AG04450 (cell line): ENCODE measurements around the gene TRIM44. TPM values are rescaled to one million over a fixed set of nuclear protein-coding genes. Genes with fewer than 3 reads are reported as not detected.

Experiments
- CTCF ChIA-PET: fragments of 300-600, 350-600 bp; formaldehyde crosslinking; extraction: SDS; loops from one replicate; lab custom pipeline; 2022; ENCODE audit warnings: antibody characterized with exemption, inconsistent platforms; lab: Charles Lee
- POLR2A ChIA-PET: fragments of 350-600 bp; formaldehyde crosslinking; extraction: SDS; loops from one replicate; lab custom pipeline; 2021; ENCODE audit warnings: antibody characterized with exemption, inconsistent platforms; lab: Yijun Ruan, JAX
- DNase-seq: peaks from one replicate; pipeline ENCODE4 v3.0.0-alpha.2; 2011; ENCODE audit warnings: low read depth, low spot score
- H3K27ac ChIP-seq: one replicate; pipeline ENCODE4 v1.5.1; 2012; ENCODE audit warnings: low read depth, low read length, control low read depth
- H3K27me3 ChIP-seq: one replicate; pipeline ENCODE4 v1.6.0; 2012; ENCODE audit warnings: low read length; ENCODE audit not compliant: control insufficient read depth, insufficient read depth
- H3K4me3 ChIP-seq: 2 replicates; pipeline ENCODE4 v1.5.1; 2011; ENCODE audit warnings: mild to moderate bottlenecking, low read depth, low read length, control low read depth
- H3K9me3 ChIP-seq: 2 replicates; pipeline ENCODE4 v1.5.1; 2012; ENCODE audit warnings: low read length; ENCODE audit not compliant: control insufficient read depth, insufficient read depth
- CTCF ChIP-seq: IDR thresholded peaks from 2 replicates; pipeline ENCODE4 v1.5.1; 2011; ENCODE audit warnings: low read depth, low read length, control low read depth, inconsistent platforms
- polyA plus RNA-seq: library from polyadenylated mRNA; depleted of rRNA; stranded (reverse); fragments of >200 nt; gene quantifications from 2 replicates; pipeline ENCODE4 v1.2.3, GENCODE V29; 2011

The TRIM44 gene
- polyA plus RNA-seq, 1 experiment = 70.7 TPM

DNA sequence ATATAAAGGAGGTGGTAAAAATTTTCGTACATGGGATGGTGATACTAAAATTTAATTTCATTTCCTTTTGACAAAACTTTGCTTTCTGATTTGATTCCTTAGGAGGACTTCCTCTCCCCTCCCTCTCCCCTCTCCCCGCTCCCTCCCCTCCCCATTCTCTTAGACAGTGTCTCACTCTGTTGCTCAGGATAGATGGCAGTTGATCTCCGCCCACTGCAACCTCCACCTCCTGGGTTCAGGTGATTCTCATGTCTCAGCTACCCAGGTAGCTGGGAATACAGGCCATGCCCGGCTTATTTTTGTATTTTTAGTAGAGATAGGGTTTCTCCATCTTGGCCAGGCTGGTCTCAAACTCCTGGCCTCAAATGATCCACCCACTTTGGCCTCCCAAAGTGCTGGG, 15.9 kb downstream of the TRIM44 start:
- POLR2A ChIA-PET = no interaction called here
- Histone ChIP-seq H3K4me3 (no peak overlapping the region), H3K27ac (no peak overlapping the region), H3K27me3 (no peaks in the 10 kb centered on the region), H3K9me3 (no peaks in the 10 kb centered on the region)
- TF ChIP-seq CTCF = no peak
- DNase-seq = no peak
- CTCF ChIA-PET = interaction anchor here (1.9 kb wide), 1 partner anchor 144 kb away, joined by 18 read pairs; no protein-coding TSS in a partner anchor

- no peak for DNase-seq
- POLR2A ChIA-PET = no interaction called here
- no peak overlapping the region for H3K27ac ChIP-seq
- H3K9me3 ChIP-seq = no peaks in the 10 kb centered on the region
- H3K27me3 ChIP-seq = no peaks in the 10 kb centered on the region
- TF ChIP-seq CTCF = no peak
- CTCF ChIA-PET = interaction anchor here (0.7 to 1.9 kb wide), 2 partner anchors 12 to 143 kb away, joined by 3 to 18 read pairs; no protein-coding TSS in a partner anchor
- H3K4me3 ChIP-seq = no peak overlapping the region
Measured at GRCh38 chr11:35678975-35679374, 16.4 kb downstream of the TRIM44 start.

DNA sequence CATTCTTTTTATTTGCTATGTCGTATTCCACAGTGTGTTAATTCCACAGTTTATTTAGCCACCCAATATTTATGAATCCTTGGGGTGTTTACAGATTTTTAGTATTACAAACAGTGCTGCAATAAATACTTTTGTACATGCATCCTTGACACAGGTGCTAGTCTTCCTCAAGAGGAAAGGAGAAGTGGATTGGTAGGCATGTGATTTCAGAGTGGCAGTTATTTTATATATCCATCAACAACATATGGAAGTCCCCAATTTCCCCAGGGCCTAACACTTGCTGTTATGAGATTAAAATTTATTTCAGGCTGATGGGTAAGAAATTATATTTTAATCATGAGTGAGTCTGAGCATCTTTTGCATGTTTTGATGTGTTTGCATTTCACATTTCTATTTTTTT, 17.9 kb downstream of the TRIM44 start:
- no peak for TF ChIP-seq CTCF
- Histone ChIP-seq H3K9me3 (no peaks in the 10 kb centered on the region), H3K4me3 (no peak overlapping the region), H3K27ac (no peak overlapping the region), H3K27me3 (no peaks in the 10 kb centered on the region)
- CTCF ChIA-PET = interaction anchor here (1.9 kb wide), 1 partner anchor 142 kb away, joined by 18 read pairs; no protein-coding TSS in a partner anchor
- POLR2A ChIA-PET = no interaction called here
- no peak for DNase-seq

DNA sequence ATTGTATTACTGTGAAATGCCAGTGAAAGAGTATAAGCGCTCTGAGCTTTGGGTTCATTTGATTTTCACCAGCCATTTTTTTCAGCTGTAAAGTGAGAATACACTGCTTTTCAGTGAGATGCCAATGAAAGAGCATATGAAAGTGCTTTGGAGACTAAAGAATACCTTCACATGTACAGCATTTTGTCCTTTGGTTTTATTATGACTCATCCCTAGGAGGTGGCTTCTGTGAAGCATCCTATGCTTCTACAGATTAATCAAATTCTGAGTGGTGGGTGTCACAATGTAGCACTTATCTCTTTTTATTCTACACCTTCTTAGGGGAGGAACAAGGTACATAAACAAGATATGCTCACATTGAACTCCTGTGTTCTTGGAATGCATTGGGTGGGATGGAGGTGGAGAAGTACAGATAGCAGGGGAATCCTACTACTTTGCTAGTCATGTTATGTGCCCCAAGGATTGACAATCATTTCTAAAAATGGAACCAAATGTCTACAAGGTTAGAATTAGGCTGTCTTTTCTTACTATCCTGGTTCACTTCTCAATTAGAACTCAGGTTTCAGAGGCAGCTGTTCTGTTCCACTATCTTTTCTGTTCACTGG, 18.7 kb downstream of the TRIM44 start:
- CTCF ChIA-PET = no interaction called here
- TF ChIP-seq CTCF = no peak
- no peak overlapping the region for H3K27ac ChIP-seq
- no peaks in the 10 kb centered on the region for H3K27me3 ChIP-seq
- POLR2A ChIA-PET = no interaction called here
- H3K9me3 ChIP-seq = no peaks in the 10 kb centered on the region
- H3K4me3 ChIP-seq = no peak overlapping the region
- DNase-seq = no peak

- no peak for TF ChIP-seq CTCF
- H3K9me3 ChIP-seq = no peaks in the 10 kb centered on the region
- ChIA-PET CTCF (no interaction called here), POLR2A (no interaction called here)
- no peak overlapping the region for H3K4me3 ChIP-seq
- H3K27ac ChIP-seq = no peak overlapping the region
- H3K27me3 ChIP-seq = no peaks in the 10 kb centered on the region
- no peak for DNase-seq
Measured at GRCh38 chr11:35682230-35683173, 19.9 kb downstream of the TRIM44 start.
